ENCODE measurements around the gene ZBTB34.

The ZBTB34 gene

DNA sequence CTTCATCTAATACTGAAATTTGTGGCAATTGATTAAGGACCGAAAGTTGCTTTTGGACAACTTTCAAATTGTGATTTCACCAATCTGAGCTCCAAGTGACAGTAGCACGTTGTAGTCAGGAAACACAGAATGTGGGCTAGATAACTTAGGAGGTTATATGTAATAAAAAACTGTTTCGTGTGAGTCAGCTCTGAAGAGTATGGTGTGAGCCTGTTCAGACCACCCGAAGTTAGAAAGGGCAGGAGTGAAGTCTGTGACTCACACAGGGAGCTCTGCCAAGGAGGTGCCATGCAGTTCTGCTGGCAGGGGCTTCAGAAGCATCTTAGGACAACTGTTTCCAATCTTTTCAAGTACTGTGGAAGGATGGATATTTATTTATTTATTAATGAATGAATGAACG, 16.4 kb upstream of the ZBTB34 start:
- TF ChIP-seq, protein P1, sequence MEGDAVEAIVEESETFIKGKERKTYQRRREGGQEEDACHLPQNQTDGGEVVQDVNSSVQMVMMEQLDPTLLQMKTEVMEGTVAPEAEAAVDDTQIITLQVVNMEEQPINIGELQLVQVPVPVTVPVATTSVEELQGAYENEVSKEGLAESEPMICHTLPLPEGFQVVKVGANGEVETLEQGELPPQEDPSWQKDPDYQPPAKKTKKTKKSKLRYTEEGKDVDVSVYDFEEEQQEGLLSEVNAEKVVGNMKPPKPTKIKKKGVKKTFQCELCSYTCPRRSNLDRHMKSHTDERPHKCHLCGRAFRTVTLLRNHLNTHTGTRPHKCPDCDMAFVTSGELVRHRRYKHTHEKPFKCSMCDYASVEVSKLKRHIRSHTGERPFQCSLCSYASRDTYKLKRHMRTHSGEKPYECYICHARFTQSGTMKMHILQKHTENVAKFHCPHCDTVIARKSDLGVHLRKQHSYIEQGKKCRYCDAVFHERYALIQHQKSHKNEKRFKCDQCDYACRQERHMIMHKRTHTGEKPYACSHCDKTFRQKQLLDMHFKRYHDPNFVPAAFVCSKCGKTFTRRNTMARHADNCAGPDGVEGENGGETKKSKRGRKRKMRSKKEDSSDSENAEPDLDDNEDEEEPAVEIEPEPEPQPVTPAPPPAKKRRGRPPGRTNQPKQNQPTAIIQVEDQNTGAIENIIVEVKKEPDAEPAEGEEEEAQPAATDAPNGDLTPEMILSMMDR (conservative IDR thresholded peaks at IDR 0.05): no peak
- no peak for TF ChIP-seq ZFX (IDR thresholded peaks at IDR 0.05)
- no peak overlapping the region for H3K27ac ChIP-seq

DNA sequence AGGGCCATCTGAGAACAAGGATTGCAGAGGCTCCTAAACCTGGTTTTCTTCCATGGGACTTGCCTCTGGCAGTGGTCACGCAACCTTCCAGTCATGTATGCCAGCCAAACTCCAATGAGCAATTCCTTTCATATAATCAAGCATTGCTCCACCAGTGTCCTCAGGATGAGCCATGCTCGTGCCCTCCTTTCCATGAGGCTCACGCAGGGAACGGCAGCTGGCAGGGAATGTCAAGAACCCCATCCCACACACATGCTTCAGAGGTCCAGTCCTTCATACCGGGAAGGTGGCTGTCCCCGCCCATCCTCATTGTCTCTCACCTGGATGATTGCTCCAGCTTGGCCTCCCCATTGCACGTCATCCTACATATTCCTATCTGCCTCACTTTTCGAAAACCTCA, 13.4 kb upstream of the ZBTB34 start:
- no peak overlapping the region for H3K27ac ChIP-seq
- TF ChIP-seq, protein P1 (conservative IDR thresholded peaks at IDR 0.05): no peak
- no peak for TF ChIP-seq ZFX (IDR thresholded peaks at IDR 0.05)

DNA sequence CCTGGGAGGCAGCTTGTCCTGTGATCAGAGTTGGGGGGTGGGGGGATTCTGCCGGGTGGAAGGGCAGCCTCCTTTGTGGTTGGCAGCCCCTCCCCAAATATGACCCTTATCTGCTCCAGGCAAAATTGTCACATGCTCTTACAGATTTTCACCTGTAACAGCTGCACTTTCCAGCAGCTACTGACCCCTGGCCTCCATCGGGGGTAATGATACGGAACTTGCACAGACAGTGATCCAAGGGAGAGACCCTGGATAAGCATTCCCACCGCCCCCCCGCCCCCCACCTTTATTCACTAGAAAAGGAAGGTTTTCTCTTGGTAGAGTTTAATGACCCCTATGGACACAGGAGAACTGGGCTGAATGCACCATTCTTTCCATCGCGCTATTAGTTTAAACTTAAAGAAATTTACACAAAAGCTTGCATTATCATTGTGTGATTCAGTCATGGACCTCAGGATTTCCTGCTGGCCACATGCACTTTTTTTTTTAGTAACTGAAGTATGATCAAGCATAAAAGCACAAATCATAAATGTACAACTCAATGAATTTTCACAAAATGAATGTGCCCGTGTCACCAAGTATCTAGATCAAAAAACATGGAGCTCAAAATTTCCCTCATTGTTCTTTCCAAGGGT, 10.7 kb upstream of the ZBTB34 start:
- no peak for TF ChIP-seq ZFX (IDR thresholded peaks at IDR 0.05)

DNA sequence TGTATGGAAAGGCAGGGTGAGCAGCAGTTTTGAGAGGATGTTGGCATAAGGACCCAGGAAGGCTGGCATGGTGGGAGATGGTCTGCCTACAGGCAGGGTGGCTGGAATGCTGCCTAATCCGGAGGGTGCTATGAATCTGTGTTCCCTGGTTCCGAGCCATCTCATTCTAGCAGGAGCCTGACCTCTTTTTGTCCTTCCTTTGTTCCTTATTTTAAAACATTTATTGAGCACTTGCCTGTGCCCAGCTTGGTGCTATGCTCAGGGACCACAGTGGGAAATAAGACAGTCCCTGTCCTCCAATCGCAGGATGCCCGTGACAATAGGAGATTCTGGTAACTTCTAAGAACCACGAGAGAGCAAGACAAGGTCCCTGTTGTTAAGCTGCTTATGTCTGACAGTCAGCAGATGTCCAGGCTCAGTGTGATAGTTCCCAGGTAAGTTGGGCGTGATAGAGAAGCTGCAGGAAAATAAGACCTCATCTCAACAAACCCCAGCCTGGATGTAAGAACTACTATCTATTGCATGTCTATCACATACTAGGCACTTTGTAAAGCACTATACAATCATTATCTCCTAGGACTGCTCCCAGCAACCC, 9.1 kb upstream of the ZBTB34 start:
- TF ChIP-seq, protein P1 (conservative IDR thresholded peaks at IDR 0.05): no peak
- TF ChIP-seq ZFX (IDR thresholded peaks at IDR 0.05): no peak
- H3K27ac ChIP-seq: no peak overlapping the region

More for the DNA sequence above, 10.7 kb upstream of the ZBTB34 start:
- H3K27ac ChIP-seq: no peak overlapping the region

DNA sequence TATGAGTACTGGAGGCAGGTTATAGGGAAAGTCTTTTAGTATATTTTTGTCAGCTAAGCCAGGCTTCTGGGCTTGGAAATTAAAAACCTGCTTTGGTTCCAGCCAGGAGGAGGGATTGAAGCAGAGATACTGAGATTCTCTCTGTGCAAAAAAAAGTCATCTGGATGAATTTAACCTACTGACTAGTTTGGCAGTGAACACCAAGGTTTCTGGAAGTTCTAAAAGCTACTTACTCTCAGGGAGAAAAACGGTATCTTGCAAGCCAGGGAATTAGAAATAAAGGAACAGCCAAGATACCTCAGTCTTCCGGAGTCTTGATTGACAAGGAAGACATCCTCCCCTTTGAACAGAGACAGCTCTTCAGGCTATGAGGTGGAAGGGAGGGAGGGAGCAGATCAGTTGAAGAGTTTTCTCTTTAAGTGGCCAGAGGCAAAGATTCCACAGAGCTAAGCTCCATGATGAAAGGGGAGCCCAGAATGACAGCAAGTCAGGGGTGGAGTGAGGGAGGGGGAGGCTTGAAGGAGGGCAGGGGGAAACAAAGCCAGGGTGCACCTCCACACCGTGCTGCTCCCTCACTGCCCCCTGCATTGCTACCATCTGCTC, 8.3 kb upstream of the ZBTB34 start:
- no peak for TF ChIP-seq ZFX (IDR thresholded peaks at IDR 0.05)
- TF ChIP-seq, protein P1 (conservative IDR thresholded peaks at IDR 0.05): no peak
- no peak overlapping the region for H3K27ac ChIP-seq

DNA sequence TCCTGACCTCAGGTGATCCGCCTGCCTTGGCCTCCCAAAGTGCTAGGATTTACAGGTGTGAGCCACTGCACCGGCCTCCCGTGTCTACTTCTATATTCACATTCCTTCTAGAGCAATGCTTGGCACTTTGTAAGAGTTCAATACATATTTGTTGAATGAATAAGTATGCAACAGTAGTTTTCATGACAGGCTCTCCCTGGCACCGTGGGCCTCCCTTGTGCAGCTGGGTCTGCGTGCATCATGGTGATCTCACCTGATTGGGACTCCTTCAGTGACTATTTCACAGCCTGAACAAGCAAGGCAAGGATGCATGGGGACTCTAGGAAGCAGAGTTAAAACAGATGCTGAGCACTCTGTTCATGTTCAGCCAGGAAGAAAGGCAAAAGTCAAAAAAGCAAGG, 6.8 kb upstream of the ZBTB34 start:
- TF ChIP-seq, protein P1 (conservative IDR thresholded peaks at IDR 0.05): no peak
- TF ChIP-seq ZFX (IDR thresholded peaks at IDR 0.05): no peak
- no peak overlapping the region for H3K27ac ChIP-seq

DNA sequence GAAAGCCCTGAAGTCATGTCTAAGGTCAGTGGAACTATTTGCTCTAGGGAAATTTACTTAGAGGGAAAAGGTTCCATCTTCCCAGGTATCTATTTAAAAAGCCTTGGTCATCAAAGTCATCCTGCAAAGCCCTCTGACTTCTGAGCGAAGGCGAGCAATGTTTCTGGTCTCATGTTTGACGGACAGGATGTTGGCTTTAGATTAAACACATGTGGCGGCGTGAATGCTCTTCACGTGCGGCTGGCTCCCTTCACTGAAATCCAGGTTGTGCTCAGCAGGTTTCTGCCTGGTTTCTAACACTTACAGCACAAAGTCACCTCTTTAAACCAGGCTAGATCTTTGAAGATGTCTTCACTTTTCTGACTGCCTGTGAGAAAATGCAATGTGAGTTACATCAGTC, 5.7 kb upstream of the ZBTB34 start:
- no peak overlapping the region for H3K27ac ChIP-seq
- TF ChIP-seq, protein P1 (conservative IDR thresholded peaks at IDR 0.05): no peak

Measured in C4-2B (cell line).